ENCODE data around the gene MTCL3.

The MTCL3 gene

DNA sequence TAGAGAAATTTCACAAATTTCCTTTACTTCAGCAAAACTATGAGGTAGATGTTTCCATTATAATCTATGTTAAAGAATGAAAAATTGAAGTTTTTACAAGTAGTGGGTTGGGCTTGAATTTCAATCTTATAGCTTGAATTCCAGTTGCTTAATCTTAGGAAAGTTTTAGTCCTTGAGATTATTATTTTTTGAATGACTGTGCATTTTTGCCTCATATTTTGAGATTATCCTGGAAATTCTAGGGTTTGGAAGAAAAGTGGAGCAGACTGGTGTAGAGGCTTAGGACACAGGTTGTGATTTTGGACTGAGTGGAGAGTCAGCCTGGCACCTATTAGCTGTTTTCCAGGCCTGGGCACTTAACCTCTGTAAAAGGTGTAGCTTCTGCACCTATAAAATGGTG lies 5.7 kb downstream of the MTCL3 start:
- H3K36me3 Mint-ChIP-seq (ENCODE audit: low read depth): no peaks in the 10 kb centered on the region
- H3K4me3 Mint-ChIP-seq: no peak overlapping the region
- H3K36me3 ChIP-seq (ENCODE audit: control insufficient read depth, insufficient read depth, low read length): no peaks in the 10 kb centered on the region
- H3K9me3 ChIP-seq (ENCODE audit: control insufficient read depth, low read length): no peaks in the 10 kb centered on the region
- H3K27ac ChIP-seq (ENCODE audit: low read depth, low read length): no peak overlapping the region
- H3K4me3 ChIP-seq (ENCODE audit: low read length): no peak overlapping the region
- DNase-seq: no peak
- H3K27me3 ChIP-seq (ENCODE audit: control insufficient read depth, insufficient read depth, low read length, poor library complexity, severe bottlenecking): peaks cover 39% of the 10 kb centered on the region
- H3K9me3 Mint-ChIP-seq: no peaks in the 10 kb centered on the region
- H3K27me3 Mint-ChIP-seq (ENCODE audit: insufficient read depth): peaks cover 53% of the 10 kb centered on the region
- H3K4me1 Mint-ChIP-seq: peaks cover 15% of the 10 kb centered on the region
- no peaks in the 10 kb centered on the region for H3K4me1 ChIP-seq (ENCODE audit: control insufficient read depth, insufficient read depth, low read length)
- TF ChIP-seq, protein P1, sequence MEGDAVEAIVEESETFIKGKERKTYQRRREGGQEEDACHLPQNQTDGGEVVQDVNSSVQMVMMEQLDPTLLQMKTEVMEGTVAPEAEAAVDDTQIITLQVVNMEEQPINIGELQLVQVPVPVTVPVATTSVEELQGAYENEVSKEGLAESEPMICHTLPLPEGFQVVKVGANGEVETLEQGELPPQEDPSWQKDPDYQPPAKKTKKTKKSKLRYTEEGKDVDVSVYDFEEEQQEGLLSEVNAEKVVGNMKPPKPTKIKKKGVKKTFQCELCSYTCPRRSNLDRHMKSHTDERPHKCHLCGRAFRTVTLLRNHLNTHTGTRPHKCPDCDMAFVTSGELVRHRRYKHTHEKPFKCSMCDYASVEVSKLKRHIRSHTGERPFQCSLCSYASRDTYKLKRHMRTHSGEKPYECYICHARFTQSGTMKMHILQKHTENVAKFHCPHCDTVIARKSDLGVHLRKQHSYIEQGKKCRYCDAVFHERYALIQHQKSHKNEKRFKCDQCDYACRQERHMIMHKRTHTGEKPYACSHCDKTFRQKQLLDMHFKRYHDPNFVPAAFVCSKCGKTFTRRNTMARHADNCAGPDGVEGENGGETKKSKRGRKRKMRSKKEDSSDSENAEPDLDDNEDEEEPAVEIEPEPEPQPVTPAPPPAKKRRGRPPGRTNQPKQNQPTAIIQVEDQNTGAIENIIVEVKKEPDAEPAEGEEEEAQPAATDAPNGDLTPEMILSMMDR (conservative IDR thresholded peaks at IDR 0.05): no peak
- no peak overlapping the region for H3K27ac Mint-ChIP-seq
- no peak overlapping the region for H3K9ac ChIP-seq (ENCODE audit: extremely low read depth, low read length, poor library complexity, severe bottlenecking)

DNA sequence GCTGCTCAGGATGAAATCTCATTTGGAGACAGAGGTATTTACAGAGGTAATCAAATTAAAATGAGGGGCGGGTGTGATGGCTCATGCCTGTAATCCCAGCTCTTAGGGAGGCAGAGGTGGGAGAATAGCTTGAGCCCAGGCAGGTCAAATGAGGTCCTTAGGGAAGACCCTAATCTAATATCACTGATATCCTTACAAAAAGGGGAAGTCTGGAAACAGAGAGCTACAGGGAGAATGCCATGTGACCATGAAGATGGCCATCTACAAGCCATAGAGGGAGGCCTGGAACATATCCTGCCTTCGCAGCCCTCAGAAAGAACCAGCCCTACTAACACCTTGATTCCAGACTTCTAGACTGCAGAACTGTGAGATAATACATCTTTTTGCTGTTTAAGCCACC lies 8.3 kb downstream of the MTCL3 start:
- no peak overlapping the region for H3K27ac Mint-ChIP-seq
- WGBS, 2 experiments (ENCODE audit: insufficient coverage in 1 of 2, insufficient read length in 1 of 2): 83% methylated on average over 2 of the region's 2 CpGs; no CpG with 5 or more reads in 1 of the 2 experiments
- TF ChIP-seq, protein P1 (conservative IDR thresholded peaks at IDR 0.05): no peak
- Histone ChIP-seq H3K27ac (ENCODE audit: low read depth, low read length) (no peak overlapping the region), H3K27me3 (ENCODE audit: control insufficient read depth, insufficient read depth, low read length, poor library complexity, severe bottlenecking) (peaks cover 22% of the 10 kb centered on the region), H3K4me1 (ENCODE audit: control insufficient read depth, insufficient read depth, low read length) (no peaks in the 10 kb centered on the region), H3K9me3 (ENCODE audit: control insufficient read depth, low read length) (no peaks in the 10 kb centered on the region), H3K9ac (ENCODE audit: extremely low read depth, low read length, poor library complexity, severe bottlenecking) (no peak overlapping the region), H3K36me3 (ENCODE audit: control insufficient read depth, insufficient read depth, low read length) (no peaks in the 10 kb centered on the region), H3K4me3 (ENCODE audit: low read length) (no peak overlapping the region)
- DNase-seq: no peak
- peaks cover 13% of the 10 kb centered on the region for H3K4me1 Mint-ChIP-seq
- no peaks in the 10 kb centered on the region for H3K9me3 Mint-ChIP-seq
- H3K36me3 Mint-ChIP-seq (ENCODE audit: low read depth): no peaks in the 10 kb centered on the region
- H3K4me3 Mint-ChIP-seq: no peak overlapping the region
- H3K27me3 Mint-ChIP-seq (ENCODE audit: insufficient read depth): peaks cover 35% of the 10 kb centered on the region

DNA sequence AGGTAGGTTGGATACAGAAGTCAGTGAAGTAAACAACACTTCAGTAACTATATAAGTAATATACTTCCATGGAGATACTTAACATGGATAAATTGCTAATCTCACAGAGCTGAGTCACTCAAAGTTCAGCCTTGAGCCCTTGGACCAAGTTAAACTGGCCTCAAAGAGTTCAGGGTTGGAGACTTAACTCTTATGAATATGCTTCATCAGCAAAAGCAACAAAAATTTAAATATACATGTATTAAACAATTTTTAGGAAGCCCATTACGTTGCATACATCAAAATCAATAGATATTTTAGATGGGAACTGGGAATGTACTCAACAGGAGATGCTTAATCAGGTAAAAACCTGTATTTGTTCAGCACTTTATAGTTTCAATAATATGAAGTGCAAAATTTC lies 12.2 kb downstream of the MTCL3 start:
- DNase-seq: no peak
- no peaks in the 10 kb centered on the region for H3K9me3 ChIP-seq (ENCODE audit: control insufficient read depth, low read length)
- TF ChIP-seq, protein P1 (conservative IDR thresholded peaks at IDR 0.05): no peak
- H3K27ac ChIP-seq (ENCODE audit: low read depth, low read length): no peak overlapping the region
- Mint-ChIP-seq H3K9me3 (no peaks in the 10 kb centered on the region), H3K4me1 (peaks cover 3% of the 10 kb centered on the region), H3K27me3 (ENCODE audit: insufficient read depth) (no peaks in the 10 kb centered on the region), H3K36me3 (ENCODE audit: low read depth) (no peaks in the 10 kb centered on the region), H3K4me3 (no peak overlapping the region), H3K27ac (no peak overlapping the region)
- H3K4me3 ChIP-seq (ENCODE audit: low read length): no peak overlapping the region
- H3K4me1 ChIP-seq (ENCODE audit: control insufficient read depth, insufficient read depth, low read length): no peaks in the 10 kb centered on the region
- 100% methylated on average over 1 of the region's 1 CpG; no CpG with 5 or more reads in 1 of the 2 experiments for WGBS, 2 experiments (ENCODE audit: insufficient coverage in 1 of 2, insufficient read length in 1 of 2)
- H3K36me3 ChIP-seq (ENCODE audit: control insufficient read depth, insufficient read depth, low read length): no peaks in the 10 kb centered on the region
- H3K27me3 ChIP-seq (ENCODE audit: control insufficient read depth, insufficient read depth, low read length, poor library complexity, severe bottlenecking): no peaks in the 10 kb centered on the region
- no peak overlapping the region for H3K9ac ChIP-seq (ENCODE audit: extremely low read depth, low read length, poor library complexity, severe bottlenecking)

Data from endodermal cell (in vitro differentiated cells).